Uterus (tissue), 4 donors: ENCODE data around the gene ST6GALNAC3. TPM values are rescaled to one million over a fixed set of nuclear protein-coding genes. Genes with fewer than 3 reads are reported as not detected.

Experiments used
- DNase-seq, 2 donors: peaks; one replicate each; pipeline ENCODE4 v3.0.0-alpha.2; 2019 to 2020
- H3K27ac ChIP-seq, 2 donors: fragments of 200-600 bp; sonication (generic); 1 replicate in 1 of 2; 2 replicates in 1 of 2; pipeline ENCODE4 v1.5.1; 2016 to 2018
- H3K27me3 ChIP-seq, 2 donors: fragments of 200-600 bp; sonication (generic); one replicate each; pipeline ENCODE4 v1.5.1; 2018 to 2019; ENCODE audit warnings: control low read depth in 1 of 2
- H3K36me3 ChIP-seq, 2 donors: fragments of 200-600 bp; sonication (generic); one replicate each; pipeline ENCODE4 v1.5.1; 2019; ENCODE audit warnings: control low read depth in 1 of 2
- H3K4me1 ChIP-seq, 2 donors: fragments of 200-600 bp; sonication (generic); one replicate each; pipeline ENCODE4 v1.5.1; 2018 to 2019; ENCODE audit warnings: control low read depth in 1 of 2
- H3K4me3 ChIP-seq, 2 donors: fragments of 200-600 bp; sonication (generic); 1 replicate in 1 of 2; 2 replicates in 1 of 2; pipeline ENCODE4 v1.5.1; 2018 to 2019; ENCODE audit warnings: mild to moderate bottlenecking in 1 of 2
- H3K9me3 ChIP-seq, 2 donors: fragments of 200-600 bp; sonication (generic); one replicate each; pipeline ENCODE4 v1.5.1; 2019; ENCODE audit warnings: control low read depth in 1 of 2
- CTCF ChIP-seq, 4 experiments: fragments of 200-600 bp in 2 of 4; fragments of 450-650 bp in 2 of 4; sonication (generic) in 2 of 4; IDR thresholded peaks; one replicate each; pipeline ENCODE4 v1.5.1; 2016 to 2019; ENCODE audit warnings: antibody characterized with exemption in 4 of 4, mild to moderate bottlenecking in 2 of 4, moderate library complexity in 1 of 4
- POLR2A ChIP-seq, 2 donors: fragments of 450-650 bp; IDR thresholded peaks; one replicate each; pipeline ENCODE4 v1.6.1; 2016; ENCODE audit warnings: antibody characterized with exemption in 2 of 2, mild to moderate bottlenecking in 1 of 2, moderate library complexity in 1 of 2
- intact Hi-C: fragments of 100-400 bp; cut with DNase I; formaldehyde crosslinking; loops from one replicate; pipeline ENCODE4 v1.15.1; 2023; ENCODE audit warnings: low total_unique reads
- total RNA-seq, 4 donors: library from RNA; depleted of rRNA in 3 of 4; stranded (reverse); fragments of >200 nt in 3 of 4; gene quantifications; one replicate each; pipeline versions ENCODE4 v1.1.0 to v1.2.4, GENCODE V29; 2014 to 2023
- donor health status: DM: yes; HTN: yes; CAD: no.

The ST6GALNAC3 gene
- total RNA-seq, 4 donors from 2014 or later, result 6.7 to 43.4 (median 21.1) TPM

DNA sequence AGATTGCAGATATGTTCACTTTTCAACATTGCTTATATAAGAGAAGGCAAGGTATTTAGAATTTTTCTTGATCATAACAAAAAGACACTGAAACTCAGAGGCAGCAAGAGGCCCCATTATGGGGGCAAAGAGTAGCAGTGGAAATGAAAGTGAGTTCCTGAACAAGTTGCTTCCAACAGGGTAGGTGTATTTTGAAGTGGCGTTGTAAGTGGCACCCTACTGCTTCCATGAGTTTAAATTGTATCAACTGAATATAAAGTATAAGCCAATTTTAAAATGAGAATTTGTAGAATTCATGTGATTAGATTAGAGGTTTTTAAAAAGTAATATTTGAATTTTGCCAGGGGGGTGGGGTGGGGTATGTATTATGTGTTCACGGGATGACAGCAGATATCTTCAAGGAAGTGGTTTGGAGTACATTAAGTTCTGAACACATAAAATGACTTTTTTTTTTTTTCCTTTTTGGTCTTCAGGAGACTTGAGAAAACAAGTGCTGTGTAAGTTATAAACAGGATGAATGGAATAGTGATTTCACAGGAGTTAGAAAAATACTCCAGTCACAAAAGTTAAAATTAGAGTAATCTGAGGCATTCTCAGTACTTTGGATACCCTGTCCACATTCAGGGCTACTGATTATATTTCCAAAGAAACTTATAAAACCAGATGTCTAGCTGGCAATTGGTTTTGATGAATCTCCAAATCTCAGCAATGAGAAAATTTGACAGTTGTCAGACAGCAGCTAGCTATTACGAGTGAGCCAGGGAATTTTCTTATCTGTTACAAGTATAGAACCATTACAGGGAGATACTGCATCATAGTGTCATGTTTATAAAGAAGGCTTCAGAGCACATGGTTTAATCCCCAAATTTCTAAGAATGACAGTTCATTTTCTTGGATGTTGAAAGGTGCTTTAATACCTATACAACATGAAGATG is 182.0 kb downstream of the ST6GALNAC3 start:
- Histone ChIP-seq H3K27ac (no peak overlapping the region), H3K9me3 (no peaks in the 10 kb centered on the region), H3K36me3 (no peaks in the 10 kb centered on the region), H3K4me3 (no peak overlapping the region), H3K4me1 (peaks cover 0 to 7% of the 10 kb centered on the region in 2 donors), H3K27me3 (no peaks in the 10 kb centered on the region)
- no peak for DNase-seq
- TF ChIP-seq POLR2A (IDR thresholded peaks at IDR 0.05), result no peak
- no peak for TF ChIP-seq CTCF (IDR thresholded peaks at IDR 0.05)
- intact Hi-C loops, result no loop called here

- DNase-seq, result no peak
- Histone ChIP-seq H3K36me3 (no peaks in the 10 kb centered on the region), H3K4me3 (no peak overlapping the region), H3K4me1 (peaks cover 0 to 7% of the 10 kb centered on the region in 2 donors), H3K27ac (no peak overlapping the region), H3K9me3 (no peaks in the 10 kb centered on the region), H3K27me3 (no peaks in the 10 kb centered on the region)
- no peak for TF ChIP-seq CTCF (IDR thresholded peaks at IDR 0.05)
- no peak for TF ChIP-seq POLR2A (IDR thresholded peaks at IDR 0.05)
- intact Hi-C loops, result no loop called here
Observed at GRCh38 chr1:76257823-76258222, 183.3 kb downstream of the ST6GALNAC3 start.

DNA sequence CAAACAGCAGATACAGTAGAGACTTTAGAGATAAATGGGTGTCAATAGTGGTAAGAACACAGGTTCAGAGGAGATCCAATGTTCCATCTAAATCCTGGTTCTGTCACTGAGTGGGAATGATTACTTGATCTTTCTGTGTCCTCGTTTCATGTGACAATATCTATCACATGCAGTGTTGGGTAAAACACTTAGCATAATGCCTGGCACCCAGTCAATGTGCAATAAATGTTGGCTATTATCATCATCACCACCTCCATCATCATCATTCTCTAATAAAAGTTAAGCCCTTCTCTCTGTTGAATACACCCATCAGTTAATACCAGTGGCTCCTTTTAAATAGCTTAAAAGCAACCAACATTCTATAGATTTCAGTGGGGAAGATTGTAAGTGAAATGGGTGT is 184.7 kb downstream of the ST6GALNAC3 start:
- H3K4me3 ChIP-seq, result no peak overlapping the region
- intact Hi-C loops, result no loop called here

GRCh38 chr1:76260279-76260678 is 185.7 kb downstream of the ST6GALNAC3 start:
- H3K4me3 ChIP-seq, result no peak overlapping the region
- peaks cover 0 to 7% of the 10 kb centered on the region in 2 donors for H3K4me1 ChIP-seq
- H3K27me3 ChIP-seq, result no peaks in the 10 kb centered on the region
- intact Hi-C loops, result no loop called here
- no peak for DNase-seq
- H3K9me3 ChIP-seq, result no peaks in the 10 kb centered on the region
- TF ChIP-seq POLR2A (IDR thresholded peaks at IDR 0.05) (no peak), CTCF (IDR thresholded peaks at IDR 0.05) (no peak)
- H3K36me3 ChIP-seq, result no peaks in the 10 kb centered on the region
- H3K27ac ChIP-seq, result no peak overlapping the region

More for the DNA sequence above, 184.7 kb downstream of the ST6GALNAC3 start:
- H3K4me1 ChIP-seq, result peaks cover 0 to 7% of the 10 kb centered on the region in 2 donors
- no peak for DNase-seq
- no peaks in the 10 kb centered on the region for H3K9me3 ChIP-seq
- TF ChIP-seq POLR2A (IDR thresholded peaks at IDR 0.05) (no peak), CTCF (IDR thresholded peaks at IDR 0.05) (no peak)
- H3K27me3 ChIP-seq, result no peaks in the 10 kb centered on the region
- H3K36me3 ChIP-seq, result no peaks in the 10 kb centered on the region
- H3K27ac ChIP-seq, result no peak overlapping the region

GRCh38 chr1:76262601-76263000 is 188.1 kb downstream of the ST6GALNAC3 start:
- no peak for TF ChIP-seq CTCF (IDR thresholded peaks at IDR 0.05)
- TF ChIP-seq POLR2A (IDR thresholded peaks at IDR 0.05), result no peak
- Histone ChIP-seq H3K27me3 (no peaks in the 10 kb centered on the region), H3K9me3 (no peaks in the 10 kb centered on the region), H3K4me3 (no peak overlapping the region), H3K36me3 (no peaks in the 10 kb centered on the region), H3K4me1 (no peaks in the 10 kb centered on the region), H3K27ac (no peak overlapping the region)
- intact Hi-C loops, result no loop called here
- DNase-seq, result no peak
